Stimulated activated CD4-positive, alpha-beta T cell treated with anti-CD3 and anti-CD28 coated beads, Interleukin-12 subunit alpha, Interleukin-12 subunit beta, amount 100 ng/mL, for 4 hours (primary cell): ENCODE data around the gene RELL1.

Experiments
- DNase-seq: peaks from one replicate; pipeline ENCODE4 v3.0.0-alpha.2; 2020

RELL1 gene

DNA sequence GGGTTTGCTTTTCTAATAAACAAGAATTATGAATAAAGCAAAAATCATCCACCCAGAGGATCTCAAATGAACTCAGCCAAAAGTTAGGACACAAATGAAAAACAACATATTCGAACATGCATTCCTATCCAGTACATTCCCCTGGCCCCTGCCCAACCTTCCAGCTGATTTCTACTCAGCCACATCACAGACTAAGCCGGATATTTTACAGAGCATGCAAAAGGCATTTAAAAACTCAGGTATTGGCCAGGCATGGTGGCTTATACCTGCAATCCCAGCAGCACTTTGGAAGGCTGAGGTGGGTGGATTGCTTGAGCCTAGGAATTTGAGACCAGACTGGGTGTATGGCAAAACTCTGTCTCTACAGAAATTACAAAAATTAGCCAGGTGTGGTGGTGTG is 54.6 kb downstream of the RELL1 start:
- no peak for DNase-seq

DNA sequence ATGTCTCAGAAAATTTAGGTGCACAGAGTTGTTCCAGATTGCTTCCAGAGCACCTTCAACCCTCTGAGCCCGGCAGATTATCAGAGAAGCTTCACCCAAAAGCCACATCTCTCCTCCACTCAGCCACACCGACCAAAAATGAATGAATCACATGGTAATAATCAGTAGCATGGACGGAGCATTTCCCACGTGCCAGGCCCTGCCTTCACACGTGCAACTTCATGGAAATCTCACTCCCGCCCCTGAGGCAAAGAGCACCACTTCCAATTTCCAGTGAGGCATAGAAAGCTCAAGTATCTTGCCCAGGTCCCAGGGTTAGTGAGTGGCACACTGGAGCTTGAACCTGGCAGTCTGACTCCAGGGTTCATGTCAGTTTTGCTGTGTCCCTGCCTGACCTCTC is 56.5 kb downstream of the RELL1 start:
- DNase-seq: no peak

DNA sequence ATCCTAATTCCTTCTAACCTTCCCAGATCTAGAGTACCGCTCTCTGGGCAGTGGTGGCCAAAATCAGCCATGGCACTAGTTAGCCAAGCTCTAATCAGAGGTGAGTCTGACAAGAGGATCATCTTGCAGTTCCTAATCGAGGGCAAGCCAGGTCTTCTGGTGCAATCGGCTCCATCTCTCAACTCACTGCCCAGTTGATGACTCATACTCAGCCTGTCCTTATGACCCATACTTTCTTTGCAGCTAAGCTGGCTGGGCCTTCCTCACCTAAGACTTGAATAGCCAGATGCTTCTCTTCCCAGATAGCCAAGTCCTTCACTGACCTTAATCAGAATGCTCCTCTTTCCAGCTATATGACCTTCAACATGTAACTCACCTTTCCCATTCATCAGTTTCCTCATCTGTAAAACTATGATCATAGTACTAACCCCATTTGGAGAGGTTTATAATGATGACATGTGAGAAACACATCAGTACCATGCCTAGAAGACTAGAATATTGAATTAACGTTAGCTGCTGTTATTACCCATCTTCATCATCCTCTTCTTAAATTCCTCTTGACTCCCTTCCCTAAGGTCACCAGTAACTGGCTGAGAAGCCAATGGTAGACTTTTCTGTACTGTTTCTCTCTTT is 57.1 kb downstream of the RELL1 start:
- DNase-seq: no peak

DNA sequence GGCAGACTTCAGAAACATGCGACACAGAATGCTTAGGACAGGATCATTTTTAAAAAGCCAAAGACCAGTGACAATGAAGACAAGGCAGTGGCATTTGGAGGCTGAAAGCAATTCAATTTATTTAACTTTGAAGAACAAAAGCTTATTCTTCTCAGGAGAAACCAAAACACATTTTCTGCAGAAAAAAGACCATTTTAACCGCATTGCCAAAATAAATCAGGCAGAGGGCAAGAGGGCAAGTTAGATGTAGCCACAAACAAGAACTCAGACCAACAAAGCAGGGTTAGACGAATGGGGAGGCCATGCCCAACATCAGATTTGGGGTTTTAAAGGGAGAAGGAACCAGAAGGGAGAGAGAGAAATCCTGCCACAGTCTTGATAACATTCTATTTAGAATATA is 58.9 kb downstream of the RELL1 start:
- DNase-seq: no peak

GRCh38 chr4:37625499-37625898 is 60.7 kb downstream of the RELL1 start:
- DNase-seq: no peak

GRCh38 chr4:37623940-37624339 is 62.2 kb downstream of the RELL1 start:
- no peak for DNase-seq

GRCh38 chr4:37623125-37623524 is 63.1 kb downstream of the RELL1 start:
- no peak for DNase-seq

GRCh38 chr4:37620176-37620575 is 66.0 kb downstream of the RELL1 start:
- DNase-seq: no peak

GRCh38 chr4:37615720-37616063 is 70.5 kb downstream of the RELL1 start:
- no peak for DNase-seq

DNA sequence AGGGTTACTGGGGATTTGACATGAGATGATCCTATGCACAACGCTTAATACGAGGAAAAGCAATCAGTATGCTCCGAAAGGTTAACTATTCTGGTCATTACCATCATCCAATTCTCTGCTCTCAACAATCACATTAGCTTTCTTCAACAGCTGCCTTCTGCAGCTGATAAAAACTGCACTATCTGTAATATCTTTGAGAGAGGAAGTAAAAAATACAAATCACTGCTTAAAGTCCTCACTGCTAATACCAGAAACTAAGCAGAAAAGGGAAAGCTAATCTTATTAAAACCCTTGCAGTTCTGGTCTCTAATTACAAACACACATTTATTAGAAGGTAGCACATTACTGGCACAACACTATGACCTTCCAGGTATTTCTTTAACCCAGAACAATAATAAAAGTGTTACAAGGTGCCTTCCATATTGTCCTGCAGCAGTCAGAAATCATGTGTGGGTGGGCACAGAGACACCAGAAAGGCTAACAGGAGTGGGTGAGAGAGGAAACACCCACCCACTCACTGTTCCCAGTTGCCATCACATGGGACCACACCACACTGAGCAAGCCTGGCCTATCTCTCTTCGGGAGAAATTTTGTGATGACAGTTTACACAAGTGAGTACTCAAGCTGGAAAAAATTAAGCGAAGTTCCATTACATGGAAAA is 71.0 kb downstream of the RELL1 start:
- DNase-seq: no peak

GRCh38 chr4:37612811-37613210 is 73.4 kb downstream of the RELL1 start:
- no peak for DNase-seq

DNA sequence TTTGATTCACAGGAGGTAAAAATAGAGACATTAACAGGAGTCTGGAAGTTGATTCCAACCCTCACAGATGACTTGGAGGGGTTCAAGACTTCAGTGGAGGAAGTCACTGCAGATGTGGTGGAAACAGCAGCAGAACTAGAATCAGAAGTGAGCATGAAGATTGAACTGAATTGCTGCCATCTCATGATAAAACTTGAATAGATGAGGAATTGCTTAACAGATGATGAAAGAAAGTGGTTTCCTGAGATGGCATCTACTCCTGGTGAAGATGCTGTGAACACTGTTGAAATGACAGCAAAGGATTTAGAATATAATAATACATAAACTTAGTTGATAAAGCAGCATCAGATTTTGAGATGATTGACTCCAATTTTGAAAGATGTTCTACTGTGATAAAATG is 76.5 kb downstream of the RELL1 start:
- DNase-seq: no peak

DNA sequence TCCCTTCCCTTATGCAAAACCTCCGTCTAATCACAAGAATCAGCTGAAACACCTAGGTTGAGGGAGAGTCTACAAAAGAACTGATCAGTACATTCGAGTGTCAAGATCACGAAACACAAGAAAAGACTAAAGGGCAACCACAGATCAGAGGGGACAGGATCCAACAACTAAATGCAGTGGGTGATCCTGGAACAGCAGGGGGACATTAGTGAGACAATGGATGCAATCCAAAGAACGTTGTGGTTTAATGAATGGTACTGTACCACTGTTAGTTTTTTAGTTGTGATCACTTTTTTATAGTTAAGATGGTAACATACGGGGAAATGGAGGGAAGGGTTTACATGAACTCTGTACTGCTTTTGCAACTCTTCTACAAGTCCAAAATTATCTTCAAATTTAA is 79.2 kb downstream of the RELL1 start:
- DNase-seq: no peak

GRCh38 chr4:37605843-37606565 is 80.2 kb downstream of the RELL1 start:
- no peak for DNase-seq

GRCh38 chr4:37604461-37604860 is 81.7 kb downstream of the RELL1 start:
- no peak for DNase-seq

- DNase-seq: no peak
Measured at GRCh38 chr4:37603711-37604110, 82.5 kb downstream of the RELL1 start.

DNA sequence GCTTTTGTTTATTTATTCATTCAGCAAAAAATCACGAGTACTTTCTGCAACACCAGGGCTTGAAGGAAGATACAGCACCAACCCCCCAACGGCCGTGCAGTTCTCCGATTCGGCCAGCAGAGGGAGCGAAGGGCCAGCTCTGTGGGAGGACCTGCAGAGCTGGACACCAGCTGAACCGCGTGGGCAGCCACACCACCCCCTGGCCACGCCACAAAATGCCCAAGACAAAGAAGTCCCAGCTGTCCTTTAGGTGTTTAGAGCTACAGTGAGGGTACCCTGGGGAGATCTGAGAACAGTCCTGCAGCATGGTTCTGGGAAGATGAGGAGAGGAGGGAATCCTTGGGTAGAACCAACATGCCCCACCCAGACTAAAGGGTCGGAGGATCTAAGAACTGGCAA is 83.1 kb downstream of the RELL1 start:
- peak; percentile 72 for DNase-seq

- DNase-seq: no peak
Measured at GRCh38 chr4:37602454-37603069, 83.6 kb downstream of the RELL1 start.

DNA sequence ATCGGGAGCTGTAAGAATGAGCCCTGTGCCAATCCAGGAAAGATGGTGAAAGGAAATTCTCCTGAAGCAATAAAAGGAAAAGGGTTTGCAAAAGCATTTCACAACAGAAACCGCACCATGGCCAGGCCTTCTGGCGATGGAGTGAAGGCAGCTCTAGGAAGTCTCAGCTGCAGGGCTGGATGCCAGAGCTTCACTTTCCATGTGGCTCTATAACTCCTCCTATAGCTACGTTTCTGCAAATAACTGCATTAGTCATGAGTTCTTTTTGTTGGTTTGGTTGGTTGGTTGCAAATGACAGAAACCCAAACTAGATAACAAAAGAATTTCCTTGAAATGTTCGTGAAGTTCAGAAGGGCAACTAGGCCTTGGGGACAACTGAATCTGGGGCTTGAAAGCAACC is 84.6 kb downstream of the RELL1 start:
- no peak for DNase-seq

DNA sequence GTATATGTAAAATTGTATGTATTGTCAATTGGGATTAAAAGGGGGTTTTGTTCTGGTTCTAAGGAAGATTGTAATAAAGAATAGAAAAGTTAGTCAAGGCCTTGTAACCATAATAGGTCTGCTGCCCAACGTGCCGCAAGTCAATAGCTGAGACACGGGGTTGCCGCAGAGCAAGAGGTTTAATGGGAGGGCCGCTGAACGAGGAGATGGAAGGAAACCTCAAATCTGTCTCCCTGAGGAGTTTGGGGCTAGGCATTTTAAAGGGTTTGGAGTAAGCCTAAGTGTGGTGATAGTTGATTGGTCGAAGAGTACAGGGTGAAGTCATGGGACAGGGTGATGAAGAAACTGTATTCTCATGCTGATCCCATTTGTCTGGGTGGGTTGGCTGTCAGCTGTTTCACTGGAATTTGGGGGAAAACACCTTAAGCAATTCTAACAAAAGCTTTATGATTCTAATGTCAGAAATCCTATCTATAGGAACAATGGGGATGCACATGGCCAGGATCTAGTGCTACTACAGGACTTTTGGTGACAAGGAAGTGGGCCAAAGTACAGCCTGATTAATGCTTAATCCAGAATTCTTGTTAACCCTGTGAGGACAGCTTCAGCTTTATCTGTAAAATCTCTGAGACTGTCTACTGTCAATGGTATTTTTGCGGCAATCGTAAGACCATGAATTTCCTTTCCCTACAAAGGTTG is 86.9 kb downstream of the RELL1 start:
- DNase-seq: no peak

DNA sequence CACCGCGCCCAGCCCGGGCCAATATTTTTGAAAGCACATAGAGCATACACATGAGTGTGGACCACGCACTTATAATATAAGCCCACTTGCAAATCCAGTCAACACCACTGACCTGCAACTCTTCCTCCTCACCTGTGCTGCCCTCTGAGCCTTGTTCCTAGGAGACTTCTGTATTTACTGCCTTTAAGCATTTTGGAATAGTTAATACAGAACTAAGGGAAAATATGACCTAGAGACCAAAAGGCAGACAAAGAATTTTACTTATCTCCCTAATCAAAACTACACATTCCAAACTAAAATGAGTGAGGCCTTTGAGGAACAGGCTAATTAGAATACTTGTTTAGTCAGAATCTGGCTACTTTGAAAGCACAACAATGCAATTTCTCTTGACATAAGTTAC is 89.1 kb downstream of the RELL1 start:
- DNase-seq: no peak

DNA sequence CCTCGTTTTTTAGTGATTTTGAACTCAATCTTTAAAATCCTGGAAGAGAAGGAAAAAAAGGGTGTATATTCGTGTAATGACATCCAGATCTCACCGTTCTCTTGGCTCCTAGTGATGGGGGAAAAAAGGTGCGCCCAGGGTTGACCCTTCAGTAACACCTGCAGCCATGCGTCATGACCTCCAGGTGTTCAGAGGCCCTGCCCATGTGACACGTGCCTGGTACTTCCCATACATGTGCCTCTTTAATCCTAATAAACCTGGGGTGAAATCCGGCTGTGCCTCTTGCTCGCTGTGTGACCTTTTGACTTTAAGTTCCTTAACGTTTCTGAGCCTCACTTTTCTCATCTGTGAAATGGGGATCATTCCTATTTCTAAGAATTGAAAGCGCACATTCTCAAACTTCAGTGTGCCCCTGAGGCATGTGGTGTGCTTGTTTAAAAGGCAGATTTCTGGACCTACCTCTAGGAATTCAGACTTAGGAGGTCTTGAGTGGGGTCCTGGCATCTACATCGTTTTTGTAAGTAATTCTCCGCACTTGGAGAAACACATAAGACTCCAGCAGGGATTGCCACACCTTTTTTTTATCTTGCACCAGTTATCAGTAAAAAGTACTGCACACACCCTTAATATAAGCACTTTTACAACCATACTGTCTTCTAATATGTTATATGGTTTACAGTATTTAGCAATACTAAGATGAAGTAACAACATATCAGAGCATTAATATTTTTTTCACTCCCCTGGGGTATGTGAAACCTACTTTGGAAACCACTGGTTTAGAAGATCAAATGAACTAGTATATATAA is 90.1 kb downstream of the RELL1 start:
- no peak for DNase-seq

DNA sequence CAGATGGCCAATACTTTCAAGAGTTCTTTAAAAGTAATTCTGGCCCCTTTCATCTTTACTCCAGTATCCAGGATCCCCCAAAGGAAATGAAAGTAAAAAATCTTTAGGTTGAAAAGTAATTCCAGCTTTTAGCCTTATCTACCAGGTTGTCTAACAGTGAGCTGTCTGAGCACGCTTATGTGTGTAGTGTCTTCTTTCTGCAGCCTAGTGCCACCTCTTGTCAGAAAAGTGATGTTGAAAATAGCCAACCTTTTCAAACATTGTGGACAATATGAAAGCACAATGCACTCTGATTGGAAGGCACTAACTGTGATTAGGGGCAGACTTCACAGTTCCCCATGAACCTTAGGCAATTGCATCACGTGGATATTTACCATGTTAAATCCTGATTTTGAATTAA is 92.1 kb downstream of the RELL1 start:
- no peak for DNase-seq
